Lower leg skin (tissue), 3 donors: ENCODE data around the gene SPINK4.

Experiments
- CTCF ChIP-seq, 3 donors: fragments of 450-650 bp; IDR thresholded peaks; one replicate each; pipeline ENCODE4 v1.5.1; 2016; ENCODE audit warnings: antibody characterized with exemption in 3 of 3, mild to moderate bottlenecking in 3 of 3, moderate library complexity in 2 of 3
- POLR2A ChIP-seq, 2 donors: fragments of 450-650 bp; IDR thresholded peaks; one replicate each; pipeline ENCODE4 v1.6.1; 2016 to 2017; ENCODE audit warnings: antibody characterized with exemption in 2 of 2, mild to moderate bottlenecking in 1 of 2, moderate library complexity in 1 of 2

GRCh38 chr9:33244137-33244784 lies 4.3 kb downstream of the SPINK4 start:
- no peak for TF ChIP-seq CTCF (IDR thresholded peaks at IDR 0.05)
- no peak for TF ChIP-seq POLR2A (IDR thresholded peaks at IDR 0.05)
